Measurements from ENCODE around the gene DGAT2.
"Not testable (repeated sequence)": the region's sequence is repeated elsewhere in the genome, so short reads cannot be mapped to it uniquely, and the experiment has no call there.

DNA sequence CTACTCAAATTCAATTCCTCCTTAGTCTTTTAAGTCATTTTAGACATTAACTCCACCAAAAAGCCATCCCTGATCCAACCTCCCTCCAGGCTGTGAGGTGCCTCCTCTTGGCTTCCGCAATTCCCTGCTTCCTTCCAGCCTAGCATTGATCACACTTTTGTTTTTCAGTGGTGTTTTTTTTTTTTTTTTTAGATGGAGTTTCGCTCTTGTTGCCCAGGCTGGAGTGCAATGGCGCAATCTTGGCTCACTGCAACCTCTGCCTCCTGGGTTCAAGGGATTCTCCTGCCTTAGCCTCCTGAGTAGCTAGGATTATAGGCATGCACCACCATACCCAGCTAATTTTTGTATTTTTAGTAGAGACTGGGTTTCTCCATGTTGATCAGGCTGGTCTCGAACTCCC lies 25.4 kb upstream of the DGAT2 start:
- TF ChIP-seq POLR2A (IDR thresholded peaks at IDR 0.05): not testable (repeated sequence)
- TF ChIP-seq, protein P1, sequence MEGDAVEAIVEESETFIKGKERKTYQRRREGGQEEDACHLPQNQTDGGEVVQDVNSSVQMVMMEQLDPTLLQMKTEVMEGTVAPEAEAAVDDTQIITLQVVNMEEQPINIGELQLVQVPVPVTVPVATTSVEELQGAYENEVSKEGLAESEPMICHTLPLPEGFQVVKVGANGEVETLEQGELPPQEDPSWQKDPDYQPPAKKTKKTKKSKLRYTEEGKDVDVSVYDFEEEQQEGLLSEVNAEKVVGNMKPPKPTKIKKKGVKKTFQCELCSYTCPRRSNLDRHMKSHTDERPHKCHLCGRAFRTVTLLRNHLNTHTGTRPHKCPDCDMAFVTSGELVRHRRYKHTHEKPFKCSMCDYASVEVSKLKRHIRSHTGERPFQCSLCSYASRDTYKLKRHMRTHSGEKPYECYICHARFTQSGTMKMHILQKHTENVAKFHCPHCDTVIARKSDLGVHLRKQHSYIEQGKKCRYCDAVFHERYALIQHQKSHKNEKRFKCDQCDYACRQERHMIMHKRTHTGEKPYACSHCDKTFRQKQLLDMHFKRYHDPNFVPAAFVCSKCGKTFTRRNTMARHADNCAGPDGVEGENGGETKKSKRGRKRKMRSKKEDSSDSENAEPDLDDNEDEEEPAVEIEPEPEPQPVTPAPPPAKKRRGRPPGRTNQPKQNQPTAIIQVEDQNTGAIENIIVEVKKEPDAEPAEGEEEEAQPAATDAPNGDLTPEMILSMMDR (IDR thresholded peaks at IDR 0.05): not testable (repeated sequence)
